Epithelial cell of proximal tubule (primary cell): ENCODE results near the gene SARM1. TPM values are rescaled to one million over a fixed set of nuclear protein-coding genes. Genes with fewer than 3 reads are reported as not detected.

Experiments
- DNase-seq: peaks from one replicate; pipeline ENCODE4 v3.0.0-alpha.2; 2011; ENCODE audit warnings: low read depth
- H3K4me3 ChIP-seq: 2 replicates; pipeline ENCODE4 v1.5.1; 2011; ENCODE audit warnings: low read depth, mild to moderate bottlenecking, low read length
- CTCF ChIP-seq: conservative IDR thresholded peaks from 2 replicates; pipeline ENCODE4 v1.5.1; 2012; ENCODE audit warnings: low read depth, mild to moderate bottlenecking, low read length
- total RNA-seq: library from RNA; depleted of rRNA; stranded (reverse); fragments of >200 nt; gene quantifications from 2 replicates; pipeline ENCODE4 v1.2.3, GENCODE V29; 2015

Gene SARM1
- total RNA-seq, 1 donor from 2014 or later, result 0.81 TPM

GRCh38 chr17:28379814-28380801 is 8.6 kb downstream of the SARM1 start:
- H3K4me3 ChIP-seq, result no peak overlapping the region
- TF ChIP-seq CTCF, result no peak
- DNase-seq, result no peak

- peak overlapping the region; percentile 27 for H3K4me3 ChIP-seq
- TF ChIP-seq CTCF, result peak; percentile 59
- no peak for DNase-seq
Observed at GRCh38 chr17:28381141-28381825, 9.8 kb downstream of the SARM1 start.

- peak overlapping the region; percentile 80 for H3K4me3 ChIP-seq
- TF ChIP-seq CTCF, result no peak
- no peak for DNase-seq
Observed at GRCh38 chr17:28384281-28385036, 13.0 kb downstream of the SARM1 start.

GRCh38 chr17:28385037-28385400 is 13.5 kb downstream of the SARM1 start:
- no peak for DNase-seq
- TF ChIP-seq CTCF, result no peak
- peak overlapping the region; percentile 80 for H3K4me3 ChIP-seq

GRCh38 chr17:28385406-28385805 is 13.9 kb downstream of the SARM1 start:
- DNase-seq, result no peak
- TF ChIP-seq CTCF, result no peak

GRCh38 chr17:28386391-28386790 is 14.9 kb downstream of the SARM1 start:
- no peak overlapping the region for H3K4me3 ChIP-seq
- no peak for DNase-seq
- no peak for TF ChIP-seq CTCF

More at GRCh38 chr17:28385406-28385805, 13.9 kb downstream of the SARM1 start:
- H3K4me3 ChIP-seq, result peak overlapping the region; percentile 80
